ENCODE data around the gene GAB4. TPM values are rescaled to one million over a fixed set of nuclear protein-coding genes. Genes with fewer than 3 reads are reported as not detected.

GAB4 gene
- total and polyA plus RNA-seq, 2 donors (not counting 3 experiments of a cell fraction or from before 2014, with no cell fraction given): not detected

GRCh38 chr22:16958475-16958874 lies 49.5 kb downstream of the GAB4 start:
- no TSS peak for BruUV-seq (replicated peaks)
- no peaks in the 10 kb centered on the region for H3K9me1 ChIP-seq (replicated peaks; ENCODE audit: control insufficient read depth, extremely low read depth, insufficient read depth, low read length)
- H3K27ac ChIP-seq (ENCODE audit: insufficient read depth, low read depth, low read length): no peak overlapping the region
- no peak overlapping the region for H3K4me3 ChIP-seq (replicated peaks in 1 of 3; ENCODE audit: insufficient read depth in 1 of 3, low read depth in 1 of 3, low read length in 3 of 3)
- no peaks in the 10 kb centered on the region for H3K4me1 ChIP-seq (ENCODE audit: control insufficient read depth, extremely low read depth, insufficient read depth, low read length)
- TF ChIP-seq FOS (IDR thresholded peaks at IDR 0.05; ENCODE audit: borderline replicate concordance, insufficient read depth, low read length): no peak
- no peaks in the 10 kb centered on the region for H3K27me3 ChIP-seq (ENCODE audit: control insufficient read depth in 2 of 2, insufficient read depth in 2 of 2, low read length in 2 of 2)
- no peak overlapping the region for H3K9ac ChIP-seq (replicated peaks; ENCODE audit: extremely low read depth, insufficient read depth, low read length)
- POLR2A ChIA-PET: no interaction called here
- CTCF ChIA-PET: no interaction called here
- peaks cover 2% of the 10 kb centered on the region for H3K9me3 ChIP-seq (replicated peaks; ENCODE audit: control insufficient read depth, insufficient read depth, low read length)
- intact Hi-C loops (cut with micrococcal nuclease) (no loop called here), dilution Hi-C loops (cut with MboI; ENCODE audit: extremely low pct_ligation_motif_present, low sequenced_read_pairs) (no loop called here)
- H3K79me2 ChIP-seq (ENCODE audit: control insufficient read depth, insufficient read depth, low read length): no peaks in the 10 kb centered on the region
- no peaks in the 10 kb centered on the region for H3K36me3 ChIP-seq (ENCODE audit: control insufficient read depth in 2 of 2, extremely low read depth in 1 of 2, insufficient read depth in 2 of 2, low read length in 2 of 2)
- no peak overlapping the region for H2AFZ ChIP-seq (ENCODE audit: low read depth, low read length)
- H4K20me1 ChIP-seq (replicated peaks; ENCODE audit: control insufficient read depth, extremely low read depth, insufficient read depth, low read length): no peaks in the 10 kb centered on the region
- FAIRE-seq: no peak
- no peak for DNase-seq (ENCODE audit: low read depth, low spot score)
- H3K4me2 ChIP-seq (ENCODE audit: insufficient read depth, low read length): no peak overlapping the region

- no peak overlapping the region for H3K9ac ChIP-seq (replicated peaks; ENCODE audit: extremely low read depth, insufficient read depth, low read length)
- no peak overlapping the region for H2AFZ ChIP-seq (ENCODE audit: low read depth, low read length)
- TF ChIP-seq CTCF (IDR thresholded peaks at IDR 0.05; ENCODE audit: extremely low read depth in 1 of 2, insufficient read depth in 1 of 2, low read depth in 1 of 2, low read length in 2 of 2) (no peak), POLR2AphosphoS5 (IDR thresholded peaks at IDR 0.05; ENCODE audit: insufficient read depth, low read depth, low read length) (no peak), GATA2 (IDR thresholded peaks at IDR 0.05; ENCODE audit: insufficient read depth, insufficient read length, low read depth, low read length) (no peak), JUN (IDR thresholded peaks at IDR 0.05; ENCODE audit: borderline replicate concordance, insufficient read depth, insufficient read length, low read depth) (no peak), FOS (IDR thresholded peaks at IDR 0.05; ENCODE audit: borderline replicate concordance, insufficient read depth, low read length) (no peak), MAX (IDR thresholded peaks at IDR 0.05; ENCODE audit: insufficient read depth, insufficient read length) (no peak), EZH2 (IDR thresholded peaks at IDR 0.05; ENCODE audit: borderline replicate concordance, low read depth, low read length, severe bottlenecking) (no peak), POLR2A (IDR thresholded peaks at IDR 0.05; ENCODE audit: low read depth, low read length) (no peak), MYC (IDR thresholded peaks at IDR 0.05; ENCODE audit: low read depth, low read length) (no peak)
- H3K79me2 ChIP-seq (ENCODE audit: control insufficient read depth, insufficient read depth, low read length): no peaks in the 10 kb centered on the region
- no peaks in the 10 kb centered on the region for H3K27me3 ChIP-seq (ENCODE audit: control insufficient read depth in 2 of 2, insufficient read depth in 2 of 2, low read length in 2 of 2)
- no peak overlapping the region for H3K4me2 ChIP-seq (ENCODE audit: insufficient read depth, low read length)
- H3K9me3 ChIP-seq (replicated peaks; ENCODE audit: control insufficient read depth, insufficient read depth, low read length): no peaks in the 10 kb centered on the region
- POLR2A ChIA-PET: no interaction called here
- no peaks in the 10 kb centered on the region for H3K9me1 ChIP-seq (replicated peaks; ENCODE audit: control insufficient read depth, extremely low read depth, insufficient read depth, low read length)
- dilution Hi-C loops (cut with MboI; ENCODE audit: extremely low pct_ligation_motif_present, low sequenced_read_pairs): no loop called here
- DNase-seq (ENCODE audit: low read depth, low spot score) (no peak), FAIRE-seq (no peak)
- CTCF ChIA-PET: no interaction called here
- no TSS peak for BruUV-seq (replicated peaks)
- intact Hi-C loops (cut with micrococcal nuclease): no loop called here
- no peaks in the 10 kb centered on the region for H4K20me1 ChIP-seq (replicated peaks; ENCODE audit: control insufficient read depth, extremely low read depth, insufficient read depth, low read length)
- H3K4me1 ChIP-seq (ENCODE audit: control insufficient read depth, extremely low read depth, insufficient read depth, low read length): no peaks in the 10 kb centered on the region
- no peak overlapping the region for H3K27ac ChIP-seq (ENCODE audit: insufficient read depth, low read depth, low read length)
- no peaks in the 10 kb centered on the region for H3K36me3 ChIP-seq (ENCODE audit: control insufficient read depth in 2 of 2, extremely low read depth in 1 of 2, insufficient read depth in 2 of 2, low read length in 2 of 2)
- H3K4me3 ChIP-seq (replicated peaks in 1 of 3; ENCODE audit: insufficient read depth in 1 of 3, low read depth in 1 of 3, low read length in 3 of 3): no peak overlapping the region
Observed at GRCh38 chr22:16957781-16958180, 50.2 kb downstream of the GAB4 start.
